Activated naive CD4-positive, alpha-beta T cell treated with anti-CD3 and anti-CD28 coated beads, Interleukin-2, amount 50 U/mL, for 72 hours (primary cell): ENCODE results near the gene PHETA1. TPM values are rescaled to one million over a fixed set of nuclear protein-coding genes. Genes with fewer than 3 reads are reported as not detected.
"Not testable (repeated sequence)": the region's sequence is repeated elsewhere in the genome, so short reads cannot be mapped to it uniquely, and the experiment has no call there.

Experiments used
- ATAC-seq, 2 donors: fragments of 150-1000 bp; cut with Tn5 transposase; 2 replicates each; pipeline ENCODE4 v1.10.0; 2021; ENCODE audit warnings: mild to moderate bottlenecking in 2 of 2, moderate library complexity in 2 of 2
- DNase-seq, 2 donors: peaks; one replicate each; pipeline ENCODE4 v3.0.0; 2021 to 2022; ENCODE audit warnings: low spot score in 2 of 2
- H3K27ac Mint-ChIP-seq, 2 donors: one replicate each; pipeline ENCODE4 v1.8.0; 2022; ENCODE audit warnings: mild to moderate bottlenecking in 2 of 2, mixed read lengths in 2 of 2
- H3K36me3 Mint-ChIP-seq, 2 donors: one replicate each; pipeline ENCODE4 v1.8.0; 2022; ENCODE audit warnings: mixed read lengths in 2 of 2
- H3K9me3 Mint-ChIP-seq, 2 donors: one replicate each; pipeline ENCODE4 v1.8.0; 2022; ENCODE audit warnings: mixed read lengths in 2 of 2
- total RNA-seq, 2 donors: library from RNA; stranded (reverse); gene quantifications; one replicate each; pipeline ENCODE4 v1.2.3, GENCODE V29; 2022

PHETA1 gene
- total RNA-seq, 2 donors from 2014 or later: 0.64 to 1.5 TPM

DNA sequence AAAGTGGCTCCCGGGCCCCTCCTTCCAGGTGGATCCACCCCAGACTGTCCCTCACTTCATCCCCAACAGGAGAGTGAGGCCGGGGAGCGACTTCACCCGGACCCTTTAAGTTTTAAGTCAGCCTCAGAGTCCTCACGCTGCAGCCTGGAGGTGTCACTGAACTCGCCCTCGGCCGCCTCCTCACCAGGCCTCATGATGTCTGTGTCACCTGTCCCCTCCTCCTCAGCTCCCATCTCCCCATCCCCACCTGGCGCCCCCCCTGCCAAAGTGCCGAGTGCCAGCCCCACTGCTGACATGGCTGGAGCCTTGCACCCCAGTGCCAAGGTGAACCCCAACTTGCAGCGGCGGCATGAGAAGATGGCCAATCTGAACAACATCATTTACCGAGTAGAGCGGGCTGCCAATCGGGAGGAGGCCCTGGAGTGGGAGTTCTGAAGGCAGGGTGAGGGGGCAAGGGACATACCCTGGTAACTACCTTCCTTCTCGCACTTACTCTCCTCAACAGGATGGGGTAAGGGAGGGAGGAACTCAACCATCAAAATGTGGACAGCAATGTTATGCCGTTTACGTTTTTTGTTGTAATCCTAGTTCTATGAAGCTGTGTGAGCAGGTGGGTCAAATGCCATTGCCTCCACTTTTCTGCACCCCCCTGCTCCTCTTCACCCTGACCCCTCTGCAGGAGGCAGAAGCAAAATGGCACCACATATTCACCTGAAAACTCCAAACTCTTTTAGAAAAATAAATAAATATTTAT, 20.8 kb downstream of the PHETA1 start:
- DNase-seq (no peak), ATAC-seq (no peak)
- no peaks in the 10 kb centered on the region for H3K36me3 Mint-ChIP-seq
- H3K27ac Mint-ChIP-seq: no peak overlapping the region
- peaks cover 0 to 15% of the 10 kb centered on the region in 2 donors for H3K9me3 Mint-ChIP-seq

DNA sequence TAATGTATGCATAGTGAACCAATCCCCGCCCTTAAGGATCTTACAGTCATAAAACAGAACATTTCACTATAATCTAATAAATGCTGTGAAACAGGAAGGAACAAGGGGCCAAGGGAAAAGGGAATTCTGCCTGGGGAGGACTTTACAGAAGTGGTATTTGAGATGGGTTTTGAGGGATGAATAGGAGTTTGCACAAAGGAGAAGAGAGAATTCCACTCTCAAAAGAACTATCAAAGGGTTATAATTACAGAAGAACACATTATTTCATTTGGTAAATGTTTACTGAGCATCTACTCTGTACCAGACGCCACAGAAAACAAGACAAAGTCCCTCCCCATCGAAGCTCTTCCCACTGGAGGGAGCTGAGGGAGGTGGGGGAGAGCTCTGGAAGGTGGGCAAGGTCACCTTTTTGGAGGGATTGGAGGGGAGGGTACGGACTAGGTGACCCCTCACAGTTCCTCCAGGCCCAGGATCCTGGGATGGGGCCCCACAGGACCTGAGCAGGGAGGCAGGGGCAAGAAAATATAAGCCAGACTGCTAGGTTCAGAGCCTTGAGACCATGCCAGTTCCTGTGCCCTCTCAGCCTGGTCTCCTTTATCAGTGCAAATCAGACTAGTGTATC, 24.5 kb downstream of the PHETA1 start:
- peaks cover 0 to 10% of the 10 kb centered on the region in 2 donors for H3K9me3 Mint-ChIP-seq
- ATAC-seq: no peak
- no peak for DNase-seq
- no peaks in the 10 kb centered on the region for H3K36me3 Mint-ChIP-seq
- no peak overlapping the region for H3K27ac Mint-ChIP-seq

DNA sequence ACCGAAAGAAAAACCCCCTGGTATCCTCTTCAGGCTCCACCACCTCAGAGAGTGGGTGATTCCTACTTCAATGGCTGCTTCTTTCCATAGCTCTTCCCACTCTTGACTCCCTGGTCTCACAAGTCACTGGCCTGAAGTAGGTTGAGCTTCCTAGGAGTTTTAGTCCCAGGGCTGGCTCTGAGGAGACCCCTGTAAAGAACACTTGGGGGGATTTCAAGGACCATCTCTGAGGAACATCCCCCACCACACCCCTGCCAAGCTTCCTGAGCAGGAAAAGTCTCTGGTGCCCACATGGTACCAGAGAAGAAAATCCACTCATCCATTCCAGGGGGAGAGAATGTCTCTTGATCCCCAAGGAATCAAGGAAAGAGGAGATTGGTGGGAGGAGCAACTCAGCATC, 25.7 kb downstream of the PHETA1 start:
- H3K27ac Mint-ChIP-seq: no peak overlapping the region
- H3K36me3 Mint-ChIP-seq: no peaks in the 10 kb centered on the region
- ATAC-seq (no peak), DNase-seq (no peak)
- H3K9me3 Mint-ChIP-seq: no peaks in the 10 kb centered on the region

DNA sequence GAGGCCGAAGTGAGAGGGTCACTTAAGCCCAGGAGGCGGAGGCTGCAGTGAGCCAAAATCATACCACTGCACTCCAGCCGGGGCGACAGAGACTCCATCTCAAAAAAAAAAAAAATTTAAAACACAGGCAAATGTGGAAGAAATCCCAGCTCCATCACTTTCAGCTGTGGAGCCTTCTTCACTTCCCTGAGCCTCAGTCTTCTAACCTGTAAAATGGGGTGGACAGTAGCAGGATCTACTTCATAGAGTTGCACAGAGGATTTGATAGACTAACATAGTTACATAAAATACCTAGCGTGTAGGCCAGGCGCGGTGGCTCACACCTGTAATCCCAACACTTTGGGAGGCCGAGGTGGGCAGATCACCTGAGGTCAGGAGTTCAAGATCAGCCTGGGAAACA, 26.5 kb downstream of the PHETA1 start:
- DNase-seq: no peak
- Mint-ChIP-seq H3K36me3 (no peaks in the 10 kb centered on the region), H3K9me3 (no peaks in the 10 kb centered on the region)

DNA sequence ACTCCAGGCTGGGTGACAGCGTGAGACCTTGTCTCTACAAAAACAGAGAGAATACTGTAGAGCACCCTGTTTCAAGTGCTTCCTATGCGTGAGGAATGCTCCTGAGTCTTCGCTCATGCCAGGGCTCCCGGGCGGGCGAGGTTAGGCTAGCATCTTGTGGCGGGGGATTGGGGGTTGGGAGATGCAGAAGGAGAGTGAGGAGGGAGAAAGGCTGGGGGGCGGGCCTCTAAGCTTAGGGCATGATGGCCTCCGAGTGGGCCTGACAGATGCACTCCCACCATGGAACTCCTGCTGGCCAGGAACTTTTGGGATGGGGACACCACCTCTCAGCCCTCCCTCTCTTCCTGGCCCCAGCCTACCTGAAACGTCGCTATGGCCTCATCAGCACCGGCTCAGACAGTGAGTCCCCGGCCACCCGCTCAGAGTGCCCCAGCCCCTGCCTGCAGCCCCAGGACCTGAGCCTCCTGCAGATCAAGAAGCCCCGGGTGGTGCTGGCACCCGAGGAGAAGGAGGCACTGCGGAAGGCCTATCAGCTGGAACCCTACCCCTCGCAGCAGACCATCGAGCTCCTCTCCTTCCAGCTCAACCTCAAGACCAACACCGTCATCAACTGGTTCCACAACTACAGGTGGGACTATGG, 27.3 kb downstream of the PHETA1 start:
- no peaks in the 10 kb centered on the region for H3K9me3 Mint-ChIP-seq
- ATAC-seq: no peak
- DNase-seq: no peak
- no peak overlapping the region for H3K27ac Mint-ChIP-seq
- no peaks in the 10 kb centered on the region for H3K36me3 Mint-ChIP-seq

More for the DNA sequence above, 26.5 kb downstream of the PHETA1 start:
- no peak for ATAC-seq
- peak overlapping the region in 1 of 2 donors; percentile 14 for H3K27ac Mint-ChIP-seq

DNA sequence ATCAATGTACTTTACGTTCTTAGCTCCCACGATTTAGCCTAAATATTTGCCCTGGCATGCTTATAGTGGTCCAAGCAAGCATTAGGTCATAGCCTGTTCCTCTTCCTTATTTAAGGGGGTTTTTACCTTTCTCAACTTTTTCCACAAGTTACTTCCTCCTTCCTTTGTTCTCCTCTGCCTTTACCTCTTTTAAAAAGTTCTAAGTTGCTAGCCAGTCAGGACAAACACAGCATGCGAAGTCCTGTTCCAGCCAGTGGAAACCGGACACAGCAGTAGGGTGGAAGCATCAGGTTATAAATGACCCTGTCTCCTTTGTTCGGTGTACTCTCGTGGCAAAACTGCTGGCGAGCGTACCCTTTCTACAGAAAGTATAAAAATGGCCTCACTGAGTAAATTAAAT, 28.2 kb downstream of the PHETA1 start:
- not testable (repeated sequence) for DNase-seq, H3K9me3 Mint-ChIP-seq, H3K36me3 Mint-ChIP-seq, ATAC-seq, H3K27ac Mint-ChIP-seq

DNA sequence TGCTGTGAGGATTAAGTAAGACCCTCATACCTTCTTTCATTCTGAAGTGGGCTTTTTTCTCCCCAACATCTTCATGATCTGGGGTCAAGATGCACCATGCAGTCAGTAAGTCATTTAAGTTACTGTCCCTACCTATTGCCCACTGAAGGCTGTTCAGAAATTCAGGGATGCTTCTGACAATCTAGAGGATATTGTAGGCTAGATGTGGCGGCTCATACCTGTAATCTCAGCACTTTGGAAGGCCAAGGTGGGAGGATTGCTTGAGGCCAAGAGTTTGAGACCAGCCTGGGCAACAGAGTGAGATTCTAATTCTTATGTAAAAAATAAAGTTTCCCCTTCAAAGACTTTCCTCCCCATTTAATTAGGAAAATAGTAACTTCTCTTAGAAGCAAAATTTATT, 28.7 kb downstream of the PHETA1 start:
- Mint-ChIP-seq H3K9me3 (no peaks in the 10 kb centered on the region), H3K36me3 (no peaks in the 10 kb centered on the region), H3K27ac (no peak overlapping the region)
- DNase-seq: no peak
- no peak for ATAC-seq

DNA sequence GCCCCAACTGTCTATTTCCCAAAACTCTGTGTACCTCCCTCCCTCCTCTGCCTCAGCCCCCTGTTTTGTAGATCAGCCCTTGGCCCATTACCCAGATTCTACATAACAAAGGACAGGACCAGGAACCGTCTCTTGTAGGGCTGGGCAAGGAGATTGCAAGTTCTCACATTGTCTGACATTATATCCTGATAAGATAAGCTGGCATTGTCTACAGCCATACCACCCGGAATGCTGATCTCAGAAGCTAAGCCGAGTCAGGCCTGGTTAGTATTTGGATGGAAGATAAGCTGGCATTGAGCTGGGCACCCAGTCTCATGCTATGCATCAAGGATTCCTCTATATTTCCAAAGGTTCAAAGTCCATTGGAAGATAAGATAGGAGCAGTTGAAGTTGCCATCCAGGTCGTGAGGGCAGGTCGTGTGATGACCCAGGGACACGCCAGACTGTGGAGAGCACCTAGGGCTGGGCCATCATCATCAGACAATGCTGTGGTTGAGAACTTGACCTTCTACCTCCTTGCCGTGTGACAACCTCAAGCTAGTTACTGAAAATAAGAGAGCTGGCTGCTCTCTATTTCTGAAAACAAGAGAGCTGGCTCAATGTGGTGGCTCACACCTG, 29.5 kb downstream of the PHETA1 start:
- Mint-ChIP-seq H3K36me3 (no peaks in the 10 kb centered on the region), H3K27ac (no peak overlapping the region), H3K9me3 (no peaks in the 10 kb centered on the region)
- DNase-seq (no peak), ATAC-seq (no peak)

DNA sequence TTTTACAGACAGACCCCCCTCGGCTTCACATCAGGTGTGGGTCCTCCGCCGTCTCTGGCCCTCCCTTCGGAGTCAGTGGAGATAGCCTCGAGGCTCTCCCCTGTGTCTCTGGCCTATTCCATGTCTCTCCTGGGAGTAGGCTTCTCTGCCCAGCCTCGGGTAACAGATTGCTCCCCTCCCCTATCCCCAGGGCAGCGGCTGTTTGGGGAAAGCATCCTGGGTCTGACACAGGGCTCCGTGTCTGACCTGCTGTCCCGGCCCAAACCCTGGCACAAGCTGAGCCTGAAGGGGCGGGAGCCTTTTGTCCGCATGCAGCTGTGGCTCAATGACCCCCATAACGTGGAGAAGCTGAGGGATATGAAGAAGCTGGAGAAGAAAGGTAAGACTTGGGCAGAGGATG, 30.8 kb downstream of the PHETA1 start:
- ATAC-seq (no peak), DNase-seq (no peak)
- H3K9me3 Mint-ChIP-seq: no peaks in the 10 kb centered on the region
- no peak overlapping the region for H3K27ac Mint-ChIP-seq
- no peaks in the 10 kb centered on the region for H3K36me3 Mint-ChIP-seq

DNA sequence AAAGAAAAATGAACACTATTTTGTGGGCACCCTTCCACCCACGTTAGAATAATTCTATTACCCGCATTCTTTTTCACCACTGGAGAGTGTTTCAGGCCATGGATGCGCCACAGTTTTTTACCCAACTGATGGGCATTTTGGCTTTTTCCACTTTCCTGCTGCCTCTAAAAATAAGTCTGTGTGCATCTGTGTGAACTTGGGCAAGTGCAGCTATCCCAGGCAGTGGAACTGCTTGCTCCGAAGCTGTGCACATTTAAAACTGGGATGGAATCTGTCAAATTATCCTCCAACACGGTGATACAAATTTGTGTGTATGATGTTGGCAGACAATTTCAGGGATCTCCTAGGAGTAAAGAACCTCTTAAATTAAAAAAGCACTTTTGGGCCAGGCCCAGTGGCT, 31.5 kb downstream of the PHETA1 start:
- H3K9me3 Mint-ChIP-seq: no peaks in the 10 kb centered on the region
- DNase-seq: no peak
- ATAC-seq: no peak
- no peaks in the 10 kb centered on the region for H3K36me3 Mint-ChIP-seq
- no peak overlapping the region for H3K27ac Mint-ChIP-seq

DNA sequence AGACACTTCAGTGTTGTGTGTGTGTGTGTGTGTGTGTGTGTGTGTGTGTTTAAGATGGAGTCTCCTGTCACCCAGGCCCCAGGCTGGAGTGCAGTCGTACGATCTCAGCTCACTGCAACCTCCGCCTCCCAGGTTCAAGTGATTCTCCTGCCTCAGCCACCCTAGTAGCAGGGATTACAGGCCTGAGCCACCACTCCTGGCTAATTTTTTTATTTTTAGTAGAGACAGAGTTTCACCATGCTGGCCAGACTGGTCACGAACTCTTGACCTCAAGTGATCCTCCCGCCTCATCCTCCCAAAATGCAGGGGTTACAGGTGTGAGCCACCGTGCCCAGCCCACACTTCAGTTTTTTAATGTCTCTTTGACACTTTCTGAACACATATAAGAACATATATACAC, 32.5 kb downstream of the PHETA1 start:
- not testable (repeated sequence) for H3K36me3 Mint-ChIP-seq, ATAC-seq

DNA sequence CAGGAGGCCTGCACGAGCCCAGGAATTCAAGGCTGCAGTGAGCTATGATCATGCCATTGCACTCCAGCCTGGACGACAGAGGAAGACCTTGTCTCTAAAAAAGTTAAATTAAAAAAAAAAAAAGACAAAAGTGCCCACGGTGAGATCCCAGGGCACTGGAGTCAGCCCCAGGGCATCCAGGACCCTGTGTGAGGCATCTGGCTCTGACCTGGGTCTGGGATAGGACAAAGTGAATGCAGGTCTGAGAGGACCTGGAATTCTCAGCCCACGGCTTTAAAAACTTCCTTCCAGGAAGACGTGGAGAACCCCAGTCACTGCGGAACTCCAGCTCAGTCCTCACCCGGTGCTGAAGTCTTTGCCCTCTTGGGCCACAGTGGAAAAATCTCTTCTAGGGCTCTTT, 33.1 kb downstream of the PHETA1 start:
- no peaks in the 10 kb centered on the region for H3K36me3 Mint-ChIP-seq
- H3K27ac Mint-ChIP-seq: no peak overlapping the region
- DNase-seq: no peak
- no peak for ATAC-seq
- H3K9me3 Mint-ChIP-seq: no peaks in the 10 kb centered on the region

More for the DNA sequence above, 32.5 kb downstream of the PHETA1 start:
- DNase-seq, H3K27ac Mint-ChIP-seq, H3K9me3 Mint-ChIP-seq: not testable (repeated sequence)

DNA sequence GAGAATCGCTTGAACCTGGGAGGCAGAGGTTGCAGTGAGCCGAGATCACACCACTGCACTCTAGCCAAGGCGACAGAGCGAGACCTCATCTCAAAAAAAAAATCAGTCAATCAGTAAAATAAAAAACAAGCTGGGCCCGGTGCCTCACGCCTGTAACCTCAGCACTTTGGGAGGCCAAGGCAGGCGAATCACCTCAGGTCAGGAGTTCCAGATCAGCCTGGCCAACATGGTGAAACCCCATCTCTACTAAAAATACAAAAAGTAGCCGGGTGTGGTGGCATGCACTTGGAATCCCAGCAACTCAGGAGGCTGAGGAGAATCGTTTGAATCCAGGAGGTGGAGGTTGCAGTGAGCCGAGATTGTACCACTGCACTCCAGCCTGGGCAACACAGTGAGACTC, 33.6 kb downstream of the PHETA1 start:
- H3K9me3 Mint-ChIP-seq, DNase-seq, H3K27ac Mint-ChIP-seq, ATAC-seq, H3K36me3 Mint-ChIP-seq: not testable (repeated sequence)

DNA sequence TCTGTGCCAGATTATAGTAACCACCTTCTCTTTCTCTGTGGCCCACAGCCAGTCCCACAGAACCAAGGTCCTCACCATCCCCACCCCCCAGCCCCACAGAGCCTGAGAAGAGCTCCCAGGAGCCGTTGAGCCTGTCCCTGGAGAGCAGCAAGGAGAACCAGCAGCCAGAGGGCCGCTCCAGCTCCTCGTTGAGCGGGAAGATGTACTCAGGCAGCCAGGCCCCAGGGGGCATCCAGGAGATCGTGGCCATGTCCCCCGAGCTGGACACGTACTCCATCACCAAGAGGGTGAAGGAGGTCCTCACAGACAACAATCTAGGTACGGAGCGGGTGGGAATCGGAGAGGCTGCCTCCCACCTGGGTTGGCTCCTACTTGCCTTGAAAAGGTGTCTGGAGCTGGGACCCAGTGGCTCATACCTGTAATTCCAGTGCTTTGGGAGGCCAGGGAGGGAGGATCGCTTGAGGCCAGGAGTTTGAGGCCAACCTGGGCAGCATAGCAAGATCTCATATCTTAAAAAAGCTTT, 34.4 kb downstream of the PHETA1 start:
- no peaks in the 10 kb centered on the region for H3K36me3 Mint-ChIP-seq
- no peak for DNase-seq
- no peak for ATAC-seq
- no peaks in the 10 kb centered on the region for H3K9me3 Mint-ChIP-seq
- H3K27ac Mint-ChIP-seq: no peak overlapping the region

DNA sequence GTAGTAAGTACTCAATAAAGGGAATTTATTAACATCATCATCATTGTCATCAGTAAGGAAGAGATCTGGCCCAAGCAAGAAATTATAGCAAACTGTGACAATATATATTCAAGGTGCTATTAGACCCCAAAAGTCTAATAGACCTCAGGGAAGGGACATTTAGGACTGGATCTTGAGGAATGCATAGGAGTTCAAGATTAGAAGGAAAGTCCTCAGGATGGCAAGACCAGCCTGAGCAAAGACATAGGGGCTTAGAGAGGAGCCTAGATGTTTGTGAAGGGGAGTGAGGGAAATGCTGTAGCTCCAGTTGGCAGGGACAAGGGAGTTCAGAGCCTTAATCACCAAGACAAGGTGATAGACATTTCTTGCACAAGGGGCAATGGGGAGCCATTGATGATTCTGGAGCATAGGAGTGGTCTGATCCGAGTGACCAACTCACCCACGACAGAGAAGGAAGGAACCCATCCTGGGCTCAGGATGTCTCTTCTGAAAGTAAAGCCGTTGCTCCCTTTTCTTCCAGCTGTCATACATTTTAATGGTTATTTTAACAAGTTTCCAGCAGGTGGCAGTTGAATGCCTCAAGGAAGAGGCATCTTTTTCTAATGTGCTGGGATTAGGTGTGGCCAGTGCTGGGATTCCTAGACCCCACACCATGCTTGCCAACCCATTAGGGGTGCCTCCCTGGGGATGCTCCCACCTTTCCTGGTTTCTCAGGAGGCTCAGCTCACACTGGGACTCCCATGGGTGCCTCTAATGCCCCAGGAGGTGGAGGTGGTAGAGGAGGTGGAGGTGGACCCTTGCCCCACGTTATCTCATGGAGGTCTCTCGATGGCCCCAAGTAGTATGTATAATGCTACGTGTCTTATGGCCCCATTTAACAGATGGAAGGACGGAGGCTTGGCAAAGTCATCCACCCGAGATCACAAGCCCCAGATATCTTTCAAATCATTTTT, 37.8 kb downstream of the PHETA1 start:
- ATAC-seq (peak in 1 of 2 donors; percentile 34), DNase-seq (no peak)
- Mint-ChIP-seq H3K9me3 (no peaks in the 10 kb centered on the region), H3K36me3 (no peaks in the 10 kb centered on the region), H3K27ac (no peak overlapping the region)

DNA sequence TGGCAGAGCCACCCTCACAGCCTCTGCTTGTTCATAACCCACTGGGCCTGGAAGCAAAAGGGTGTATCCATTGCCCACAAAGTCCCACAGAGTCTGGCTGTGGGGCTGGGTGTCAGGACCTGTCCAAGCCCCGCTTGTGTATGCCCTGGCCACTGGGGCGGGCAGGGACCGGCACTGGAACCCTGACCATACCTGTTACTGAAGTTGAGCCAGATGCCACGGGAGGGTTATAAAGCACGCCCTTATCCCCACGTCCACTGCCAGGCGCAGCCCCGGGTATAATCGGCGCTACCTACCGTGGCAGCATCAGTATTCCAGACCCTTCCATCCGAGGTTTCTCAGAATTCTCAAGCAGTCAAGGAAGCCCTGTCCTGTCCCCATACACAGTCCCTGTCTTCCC, 40.8 kb downstream of the PHETA1 start:
- Mint-ChIP-seq H3K36me3 (no peaks in the 10 kb centered on the region), H3K27ac (no peak overlapping the region), H3K9me3 (no peaks in the 10 kb centered on the region)
- ATAC-seq (no peak), DNase-seq (no peak)
